ENCODE results near the gene APBA1.

Gene APBA1

GRCh38 chr9:69476016-69476415, 196.2 kb downstream of the APBA1 start:
- no peak for ATAC-seq
- TF ChIP-seq CSDC2 (CRISPR knock-in tag; IDR thresholded peaks at IDR 0.05), result no peak
- TF ChIP-seq CREB5 (CRISPR knock-in tag; IDR thresholded peaks at IDR 0.05; ENCODE audit: low read depth), result no peak
- no peak for TF ChIP-seq ZFP3 (CRISPR knock-in tag; IDR thresholded peaks at IDR 0.05)
- no peak for TF ChIP-seq ZFP30 (CRISPR knock-in tag; IDR thresholded peaks at IDR 0.05)
- no peak for TF ChIP-seq POU6F1 (CRISPR knock-in tag; IDR thresholded peaks at IDR 0.05; ENCODE audit: borderline replicate concordance, low read depth)
- TF ChIP-seq SNAI2 (CRISPR knock-in tag; IDR thresholded peaks at IDR 0.05), result no peak

- ATAC-seq, result no peak
- TF ChIP-seq, protein P1, sequence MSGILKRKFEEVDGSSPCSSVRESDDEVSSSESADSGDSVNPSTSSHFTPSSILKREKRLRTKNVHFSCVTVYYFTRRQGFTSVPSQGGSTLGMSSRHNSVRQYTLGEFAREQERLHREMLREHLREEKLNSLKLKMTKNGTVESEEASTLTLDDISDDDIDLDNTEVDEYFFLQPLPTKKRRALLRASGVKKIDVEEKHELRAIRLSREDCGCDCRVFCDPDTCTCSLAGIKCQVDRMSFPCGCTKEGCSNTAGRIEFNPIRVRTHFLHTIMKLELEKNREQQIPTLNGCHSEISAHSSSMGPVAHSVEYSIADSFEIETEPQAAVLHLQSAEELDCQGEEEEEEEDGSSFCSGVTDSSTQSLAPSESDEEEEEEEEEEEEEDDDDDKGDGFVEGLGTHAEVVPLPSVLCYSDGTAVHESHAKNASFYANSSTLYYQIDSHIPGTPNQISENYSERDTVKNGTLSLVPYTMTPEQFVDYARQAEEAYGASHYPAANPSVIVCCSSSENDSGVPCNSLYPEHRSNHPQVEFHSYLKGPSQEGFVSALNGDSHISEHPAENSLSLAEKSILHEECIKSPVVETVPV (CRISPR knock-in tag; IDR thresholded peaks at IDR 0.05), result no peak
- TF ChIP-seq OSR1 (CRISPR knock-in tag; IDR thresholded peaks at IDR 0.05) (no peak), ZC3H10 (CRISPR knock-in tag; IDR thresholded peaks at IDR 0.05) (no peak), ZFP30 (CRISPR knock-in tag; IDR thresholded peaks at IDR 0.05) (no peak), ISL1 (CRISPR knock-in tag; IDR thresholded peaks at IDR 0.05) (no peak), TOX (CRISPR knock-in tag; IDR thresholded peaks at IDR 0.05; ENCODE audit: borderline replicate concordance) (no peak), PATZ1 (CRISPR knock-in tag; IDR thresholded peaks at IDR 0.05; ENCODE audit: borderline replicate concordance) (no peak), SNAI2 (CRISPR knock-in tag; IDR thresholded peaks at IDR 0.05) (no peak), GLIS3 (CRISPR knock-in tag; IDR thresholded peaks at IDR 0.05) (no peak), ZNF8 (CRISPR knock-in tag; IDR thresholded peaks at IDR 0.05) (no peak)
Measured at GRCh38 chr9:69474821-69475220, 197.3 kb downstream of the APBA1 start.

GRCh38 chr9:69472101-69472620, 200.0 kb downstream of the APBA1 start:
- TF ChIP-seq OSR1 (CRISPR knock-in tag; IDR thresholded peaks at IDR 0.05) (no peak), CSDC2 (CRISPR knock-in tag; IDR thresholded peaks at IDR 0.05) (no peak), CREB5 (CRISPR knock-in tag; IDR thresholded peaks at IDR 0.05; ENCODE audit: low read depth) (no peak), GLIS3 (CRISPR knock-in tag; IDR thresholded peaks at IDR 0.05) (no peak), ZNF565 (CRISPR knock-in tag; conservative IDR thresholded peaks at IDR 0.05; ENCODE audit: low read depth) (no peak), POU6F1 (CRISPR knock-in tag; IDR thresholded peaks at IDR 0.05; ENCODE audit: borderline replicate concordance, low read depth) (no peak), ZFP30 (CRISPR knock-in tag; IDR thresholded peaks at IDR 0.05) (no peak), ARNTL (CRISPR knock-in tag; IDR thresholded peaks at IDR 0.05; ENCODE audit: borderline replicate concordance, low read depth) (no peak), RARB (CRISPR knock-in tag; IDR thresholded peaks at IDR 0.05) (no peak), ZNF70 (CRISPR knock-in tag; IDR thresholded peaks at IDR 0.05) (no peak), ISL1 (CRISPR knock-in tag; IDR thresholded peaks at IDR 0.05) (no peak), PATZ1 (CRISPR knock-in tag; IDR thresholded peaks at IDR 0.05; ENCODE audit: borderline replicate concordance) (no peak)
- TF ChIP-seq, protein P1 (CRISPR knock-in tag; IDR thresholded peaks at IDR 0.05), result no peak
- no peak for ATAC-seq

All from SK-N-SH treated with all-trans-retinoic acid at 6 μM for 48 hours (cell line).